ENCODE data around the gene FRMD4A. TPM values are rescaled to one million over a fixed set of nuclear protein-coding genes. Genes with fewer than 3 reads are reported as not detected.

Gene FRMD4A
- total and polyA plus RNA-seq, 7 donors: 2.9 to 9.1 (median 6.2) TPM

DNA sequence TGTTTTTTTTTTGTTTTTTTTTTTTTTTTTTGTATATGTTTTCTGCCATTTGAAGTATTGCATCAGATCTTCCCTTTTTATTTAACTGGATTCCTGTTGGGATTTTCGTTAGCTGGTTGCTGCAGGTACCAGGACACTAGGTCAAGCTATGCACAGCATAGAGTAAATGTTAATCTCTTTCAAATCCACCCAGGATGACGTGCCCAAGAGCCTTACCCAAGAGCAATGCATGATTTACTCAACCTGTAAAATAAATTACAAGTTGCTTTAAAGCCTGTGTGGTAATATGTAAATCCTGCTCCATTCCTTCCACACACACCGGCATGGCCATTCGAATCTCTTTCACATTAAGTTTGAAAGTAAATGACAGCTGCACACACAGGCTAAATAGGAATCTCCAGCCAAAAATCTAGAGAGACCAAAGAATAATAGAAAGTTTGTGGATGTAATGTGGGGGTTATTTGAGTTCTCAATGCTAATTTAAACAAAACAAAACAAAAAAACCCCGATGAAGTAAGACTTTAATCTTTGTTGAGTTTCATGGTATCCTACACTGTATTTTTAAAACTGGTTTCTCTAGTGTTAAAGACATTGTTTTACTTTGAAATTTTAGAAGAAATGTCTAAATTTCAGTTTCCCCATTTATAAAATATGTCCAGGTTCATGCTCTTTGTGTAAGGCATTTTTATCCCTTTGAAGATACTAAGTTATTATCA lies 167.9 kb downstream of the FRMD4A start:
- H3K36me3 ChIP-seq (ENCODE audit: insufficient read depth in 1 of 2, low read depth in 1 of 2): no peaks in the 10 kb centered on the region
- no peak overlapping the region for H3K4me3 ChIP-seq
- DNase-seq (no peak), ATAC-seq (no peak)
- H3K27me3 ChIP-seq (ENCODE audit: insufficient read depth in 3 of 3, low read length in 2 of 3): peaks cover 0 to 5% (median 2%) of the 10 kb centered on the region in 3 donors
- WGBS, 3 donors: 26 to 38% (median 30%) methylated on average over 5 of the region's 5 CpGs
- TF ChIP-seq, protein P1, sequence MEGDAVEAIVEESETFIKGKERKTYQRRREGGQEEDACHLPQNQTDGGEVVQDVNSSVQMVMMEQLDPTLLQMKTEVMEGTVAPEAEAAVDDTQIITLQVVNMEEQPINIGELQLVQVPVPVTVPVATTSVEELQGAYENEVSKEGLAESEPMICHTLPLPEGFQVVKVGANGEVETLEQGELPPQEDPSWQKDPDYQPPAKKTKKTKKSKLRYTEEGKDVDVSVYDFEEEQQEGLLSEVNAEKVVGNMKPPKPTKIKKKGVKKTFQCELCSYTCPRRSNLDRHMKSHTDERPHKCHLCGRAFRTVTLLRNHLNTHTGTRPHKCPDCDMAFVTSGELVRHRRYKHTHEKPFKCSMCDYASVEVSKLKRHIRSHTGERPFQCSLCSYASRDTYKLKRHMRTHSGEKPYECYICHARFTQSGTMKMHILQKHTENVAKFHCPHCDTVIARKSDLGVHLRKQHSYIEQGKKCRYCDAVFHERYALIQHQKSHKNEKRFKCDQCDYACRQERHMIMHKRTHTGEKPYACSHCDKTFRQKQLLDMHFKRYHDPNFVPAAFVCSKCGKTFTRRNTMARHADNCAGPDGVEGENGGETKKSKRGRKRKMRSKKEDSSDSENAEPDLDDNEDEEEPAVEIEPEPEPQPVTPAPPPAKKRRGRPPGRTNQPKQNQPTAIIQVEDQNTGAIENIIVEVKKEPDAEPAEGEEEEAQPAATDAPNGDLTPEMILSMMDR (IDR thresholded peaks at IDR 0.05): no peak
- H3K4me1 ChIP-seq: no peaks in the 10 kb centered on the region
- intact Hi-C loops (cut with DNase I): no loop called here
- no peaks in the 10 kb centered on the region for H3K9me3 ChIP-seq
- H3K27ac ChIP-seq: no peak overlapping the region

- 88 to 92% (median 89%) methylated on average over 5 of the region's 5 CpGs for WGBS, 3 donors
- TF ChIP-seq, protein P1 (IDR thresholded peaks at IDR 0.05): no peak
Observed at GRCh38 chr10:14162061-14162460, 168.7 kb downstream of the FRMD4A start.

DNA sequence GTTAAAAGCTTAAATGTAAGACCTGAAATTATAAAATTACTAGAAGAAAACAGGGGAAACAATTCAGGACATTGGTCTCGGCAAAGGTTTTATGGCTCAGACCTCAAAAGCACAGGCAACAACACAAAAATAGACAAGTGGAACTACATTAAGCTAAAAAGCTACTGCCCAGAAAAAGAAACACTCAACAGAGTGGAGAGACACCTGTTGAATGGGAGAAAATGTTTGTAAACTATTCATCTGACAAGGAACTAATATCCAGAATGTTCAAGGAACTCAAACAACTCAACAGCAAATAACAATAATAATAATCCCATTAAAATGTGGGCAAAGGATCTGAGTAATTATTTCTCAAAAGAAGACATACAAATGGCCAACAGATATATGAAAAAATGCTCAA lies 170.4 kb downstream of the FRMD4A start:
- Histone ChIP-seq H3K27me3 (ENCODE audit: insufficient read depth in 3 of 3, low read length in 2 of 3) (peaks cover 0 to 5% (median 2%) of the 10 kb centered on the region in 3 donors), H3K27ac (no peak overlapping the region), H3K4me1 (no peaks in the 10 kb centered on the region), H3K9me3 (no peaks in the 10 kb centered on the region), H3K4me3 (no peak overlapping the region), H3K36me3 (ENCODE audit: insufficient read depth in 1 of 2, low read depth in 1 of 2) (no peaks in the 10 kb centered on the region)
- TF ChIP-seq, protein P1 (IDR thresholded peaks at IDR 0.05): no peak
- 61 to 82% (median 70%) methylated on average over 1 of the region's 1 CpG for WGBS, 3 donors
- ATAC-seq: no peak
- DNase-seq: no peak
- intact Hi-C loops (cut with DNase I): no loop called here

More at GRCh38 chr10:14162061-14162460, 168.7 kb downstream of the FRMD4A start:
- no peak overlapping the region for H3K4me3 ChIP-seq
- no peak overlapping the region for H3K27ac ChIP-seq
- peaks cover 0 to 5% (median 2%) of the 10 kb centered on the region in 3 donors for H3K27me3 ChIP-seq (ENCODE audit: insufficient read depth in 3 of 3, low read length in 2 of 3)
- H3K36me3 ChIP-seq (ENCODE audit: insufficient read depth in 1 of 2, low read depth in 1 of 2): no peaks in the 10 kb centered on the region
- no peak for ATAC-seq
- no peaks in the 10 kb centered on the region for H3K4me1 ChIP-seq
- intact Hi-C loops (cut with DNase I): no loop called here
- DNase-seq: no peak
- H3K9me3 ChIP-seq: no peaks in the 10 kb centered on the region

DNA sequence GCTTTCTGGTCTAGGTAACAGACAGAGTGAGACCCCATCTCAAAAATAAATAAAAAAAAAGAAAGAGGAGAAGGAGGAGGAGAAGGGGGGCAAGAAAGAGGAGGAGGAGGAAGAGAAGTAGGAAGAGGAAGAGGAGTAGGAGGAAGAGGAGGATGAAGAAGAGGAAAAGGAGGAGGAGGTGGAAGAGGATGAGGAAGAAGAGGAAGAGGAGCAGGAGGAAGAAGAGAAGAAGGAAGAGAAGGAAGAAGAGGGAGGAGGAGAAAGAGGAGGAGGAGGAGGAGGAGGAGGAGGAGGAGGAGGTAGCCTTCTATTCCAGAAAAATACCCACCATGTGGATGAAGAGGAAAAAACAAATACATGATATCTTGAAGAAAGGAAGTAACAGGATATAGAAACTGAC lies 172.1 kb downstream of the FRMD4A start:
- ATAC-seq (no peak), DNase-seq (no peak)
- TF ChIP-seq, protein P1 (IDR thresholded peaks at IDR 0.05): no peak
- no peaks in the 10 kb centered on the region for H3K4me1 ChIP-seq
- H3K4me3 ChIP-seq: no peak overlapping the region
- H3K27ac ChIP-seq: no peak overlapping the region
- no peaks in the 10 kb centered on the region for H3K36me3 ChIP-seq (ENCODE audit: insufficient read depth in 1 of 2, low read depth in 1 of 2)
- intact Hi-C loops (cut with DNase I): no loop called here
- peaks cover 0 to 5% (median 2%) of the 10 kb centered on the region in 3 donors for H3K27me3 ChIP-seq (ENCODE audit: insufficient read depth in 3 of 3, low read length in 2 of 3)
- H3K9me3 ChIP-seq: no peaks in the 10 kb centered on the region

DNA sequence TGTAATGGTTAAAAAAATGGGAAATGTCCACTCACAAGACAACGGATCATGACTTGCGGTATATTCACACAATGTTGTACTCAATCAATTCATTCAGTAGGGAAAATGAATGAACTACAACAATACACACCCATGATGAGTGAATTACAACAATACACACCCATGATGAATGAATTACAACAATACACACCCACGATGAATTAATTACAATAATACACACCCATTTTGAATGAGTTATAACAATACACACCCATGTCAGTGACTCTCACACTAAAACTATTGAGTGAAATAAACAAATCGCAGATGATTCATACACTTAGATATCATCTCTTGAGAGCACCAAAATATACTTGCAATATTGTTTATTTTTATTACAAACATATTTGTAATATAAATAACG lies 174.6 kb downstream of the FRMD4A start:
- intact Hi-C loops (cut with DNase I): no loop called here
- DNase-seq (no peak), ATAC-seq (no peak)
- H3K27me3 ChIP-seq (ENCODE audit: insufficient read depth in 3 of 3, low read length in 2 of 3): peaks cover 0 to 2% (median 0%) of the 10 kb centered on the region in 3 donors
- no peaks in the 10 kb centered on the region for H3K4me1 ChIP-seq
- H3K9me3 ChIP-seq: no peaks in the 10 kb centered on the region
- H3K4me3 ChIP-seq: no peak overlapping the region
- WGBS, 3 donors: 95 to 97% (median 97%) methylated on average over 5 of the region's 5 CpGs
- no peaks in the 10 kb centered on the region for H3K36me3 ChIP-seq (ENCODE audit: insufficient read depth in 1 of 2, low read depth in 1 of 2)
- TF ChIP-seq, protein P1 (IDR thresholded peaks at IDR 0.05): no peak
- no peak overlapping the region for H3K27ac ChIP-seq

Data from psoas muscle (tissue), 8 donors.